Upper lobe of right lung (tissue), 1 donor: ENCODE measurements around the gene FAM241B. TPM values are rescaled to one million over a fixed set of nuclear protein-coding genes. Genes with fewer than 3 reads are reported as not detected.

ENCODE experiments used
- ATAC-seq: fragments of 200-7000 bp; cut with Tn5 transposase; one replicate; pipeline ENCODE4 v1.9.1; 2020; ENCODE audit warnings: mild to moderate bottlenecking, moderate library complexity
- DNase-seq: peaks from one replicate; pipeline ENCODE4 v3.0.0-alpha.2; 2020
- H3K27ac ChIP-seq: fragments of 200-600 bp; one replicate; pipeline ENCODE4 v1.8.0; 2022
- H3K27me3 ChIP-seq: fragments of 200-600 bp; one replicate; pipeline ENCODE4 v1.8.0; 2022; ENCODE audit warnings: mild to moderate bottlenecking
- H3K36me3 ChIP-seq: fragments of 200-600 bp; one replicate; pipeline ENCODE4 v1.8.0; 2022
- H3K4me1 ChIP-seq: fragments of 200-600 bp; one replicate; pipeline ENCODE4 v1.8.0; 2022
- H3K4me3 ChIP-seq: fragments of 200-600 bp; one replicate; pipeline ENCODE4 v1.8.0; 2022; ENCODE audit warnings: mild to moderate bottlenecking
- H3K9me3 ChIP-seq: fragments of 200-600 bp; one replicate; pipeline ENCODE4 v1.8.0; 2022
- CTCF ChIP-seq: fragments of 200-600 bp; IDR thresholded peaks from one replicate; pipeline ENCODE4 v1.8.0; 2022; ENCODE audit warnings: antibody characterized with exemption
- intact Hi-C: fragments of 100-400 bp; cut with DNase I; formaldehyde crosslinking; loops from one replicate; pipeline ENCODE4 v1.11.0; 2022
- total RNA-seq: library from RNA; stranded (reverse); fragmentation: NEBNext Ultra II Directional; extraction: Animal tissue kit (Norgen Biotek cat#: 25700); gene quantifications from one replicate; pipeline ENCODE4 v1.2.1, GENCODE V29; 2021
- donor health status: DM: no; HTN: yes; CAD: no; lungs with severe emphysema.

The FAM241B gene
- total RNA-seq, 1 donor from 2014 or later, result 5.2 TPM

- no peaks in the 10 kb centered on the region for H3K36me3 ChIP-seq
Measured at GRCh38 chr10:69680610-69681009, 50.6 kb downstream of the FAM241B start.

GRCh38 chr10:69681436-69681835 is 51.4 kb downstream of the FAM241B start:
- Histone ChIP-seq H3K36me3 (no peaks in the 10 kb centered on the region), H3K4me1 (peaks cover 7% of the 10 kb centered on the region), H3K4me3 (no peak overlapping the region), H3K9me3 (no peaks in the 10 kb centered on the region), H3K27me3 (no peaks in the 10 kb centered on the region), H3K27ac (no peak overlapping the region)
- no peak for TF ChIP-seq CTCF
- peak; percentile 48 for DNase-seq
- ATAC-seq, result no peak
- intact Hi-C loops, result no loop called here

More at GRCh38 chr10:69680610-69681009, 50.6 kb downstream of the FAM241B start:
- ATAC-seq, result no peak
- Histone ChIP-seq H3K27ac (no peak overlapping the region), H3K9me3 (no peaks in the 10 kb centered on the region), H3K27me3 (no peaks in the 10 kb centered on the region), H3K4me3 (no peak overlapping the region), H3K4me1 (peaks cover 7% of the 10 kb centered on the region)
- TF ChIP-seq CTCF, result no peak
- no peak for DNase-seq
- intact Hi-C loops, result no loop called here

GRCh38 chr10:69682955-69683474 is 53.0 kb downstream of the FAM241B start:
- H3K4me3 ChIP-seq, result no peak overlapping the region
- no peaks in the 10 kb centered on the region for H3K9me3 ChIP-seq
- H3K27me3 ChIP-seq, result no peaks in the 10 kb centered on the region
- ATAC-seq (no peak), DNase-seq (no peak)
- TF ChIP-seq CTCF, result no peak
- peaks cover 7% of the 10 kb centered on the region for H3K4me1 ChIP-seq
- intact Hi-C loops, result no loop called here
- no peak overlapping the region for H3K27ac ChIP-seq
- H3K36me3 ChIP-seq, result no peaks in the 10 kb centered on the region

Other genes starting within 250 kb of the FAM241B start
- 0.90 TPM for gene TACR2, start 213.3 kb upstream of the FAM241B start, total RNA-seq
- gene TSPAN15, start 178.8 kb upstream of the FAM241B start, total RNA-seq, result 47.3 TPM
- not detected for gene NEUROG3, start 56.8 kb upstream of the FAM241B start, total RNA-seq
- gene COL13A1, start 171.7 kb downstream of the FAM241B start, total RNA-seq, result 13.5 TPM